NCI-H1048 (cell line): ENCODE measurements around the gene WDR88.
"Not testable (repeated sequence)": the region's sequence is repeated elsewhere in the genome, so short reads cannot be mapped to it uniquely, and the experiment has no call there.

Source experiments
- DNase-seq: peaks from one replicate; lab custom pipeline; 2025; lab: John Stamatoyannopoulos, UW

Gene WDR88

DNA sequence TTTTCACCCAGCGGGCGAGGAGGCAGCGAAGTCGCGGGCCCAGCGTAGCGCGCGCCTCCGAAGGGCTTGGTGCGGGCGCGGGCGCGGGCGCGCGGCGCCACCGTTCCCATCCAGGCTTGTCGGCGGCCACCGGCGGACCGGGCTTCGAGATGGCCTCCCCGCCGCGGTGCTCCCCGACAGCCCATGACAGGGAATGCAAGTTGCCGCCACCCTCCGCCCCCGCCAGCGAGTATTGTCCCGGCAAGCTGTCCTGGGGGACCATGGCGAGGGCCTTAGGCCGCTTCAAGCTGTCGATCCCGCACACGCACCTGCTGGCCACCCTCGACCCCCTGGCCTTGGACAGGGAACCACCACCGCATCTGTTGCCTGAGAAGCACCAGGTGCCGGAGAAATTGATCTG lies at the start of gene WDR88:
Gene WDR88, plus strand, starts transcription at position 94 of the 400 bp plus-strand sequence. Its CDS starts 56 bp downstream, at position 150.
- DNase-seq: no peak

DNA sequence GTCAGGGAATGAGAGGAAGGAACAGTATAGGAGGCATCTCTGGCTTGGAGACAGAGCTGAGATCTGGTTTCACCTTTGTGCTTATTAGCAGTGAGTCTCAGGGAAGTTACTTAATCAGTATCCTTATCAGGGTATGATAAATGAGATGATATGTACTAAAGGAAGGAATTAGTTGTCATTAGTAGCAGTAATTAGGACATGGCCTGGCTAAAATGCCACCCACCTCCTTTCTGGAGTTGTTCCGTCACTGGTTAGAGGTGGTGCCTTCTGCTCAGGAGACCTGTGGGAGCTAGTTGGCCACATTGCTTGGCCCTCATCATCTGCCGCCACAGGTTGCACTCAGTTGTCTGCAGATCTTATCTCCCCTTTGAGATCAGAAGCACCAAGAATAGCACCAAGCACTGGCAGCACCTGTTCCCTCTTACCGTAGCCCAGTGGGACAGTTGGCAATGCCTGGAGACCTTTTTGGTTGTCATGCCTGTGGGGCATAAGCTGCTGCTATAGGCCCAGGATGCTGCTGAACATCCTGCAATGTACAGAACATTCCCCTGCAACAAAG lies 46.3 kb upstream of the WDR88 start:
- DNase-seq: no peak

DNA sequence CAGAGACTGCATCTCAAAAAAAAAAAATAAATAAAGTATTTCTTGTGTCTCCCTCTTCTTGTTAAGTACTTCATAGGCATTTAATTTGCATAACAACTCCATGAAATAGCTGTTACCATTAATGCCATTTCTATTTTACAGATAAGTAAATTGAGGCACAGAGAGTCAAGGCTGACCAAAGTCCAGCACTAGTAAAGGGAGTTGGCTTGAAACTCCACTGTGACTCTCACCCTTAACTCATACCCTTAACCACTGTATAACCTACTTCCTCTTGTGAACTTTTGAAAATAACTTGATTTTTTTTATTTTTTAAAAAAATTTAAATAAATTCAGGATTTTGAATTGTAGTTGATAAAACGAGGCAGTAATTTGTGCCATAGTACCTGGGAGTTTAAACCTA lies 45.0 kb upstream of the WDR88 start:
- no peak for DNase-seq

GRCh38 chr19:33089010-33089409 lies 42.9 kb upstream of the WDR88 start:
- no peak for DNase-seq

GRCh38 chr19:33090179-33090578 lies 41.7 kb upstream of the WDR88 start:
- DNase-seq: no peak

- DNase-seq: no peak
These were observed 38.3 kb upstream of the WDR88 start for GRCh38 chr19:33093420-33094210.

DNA sequence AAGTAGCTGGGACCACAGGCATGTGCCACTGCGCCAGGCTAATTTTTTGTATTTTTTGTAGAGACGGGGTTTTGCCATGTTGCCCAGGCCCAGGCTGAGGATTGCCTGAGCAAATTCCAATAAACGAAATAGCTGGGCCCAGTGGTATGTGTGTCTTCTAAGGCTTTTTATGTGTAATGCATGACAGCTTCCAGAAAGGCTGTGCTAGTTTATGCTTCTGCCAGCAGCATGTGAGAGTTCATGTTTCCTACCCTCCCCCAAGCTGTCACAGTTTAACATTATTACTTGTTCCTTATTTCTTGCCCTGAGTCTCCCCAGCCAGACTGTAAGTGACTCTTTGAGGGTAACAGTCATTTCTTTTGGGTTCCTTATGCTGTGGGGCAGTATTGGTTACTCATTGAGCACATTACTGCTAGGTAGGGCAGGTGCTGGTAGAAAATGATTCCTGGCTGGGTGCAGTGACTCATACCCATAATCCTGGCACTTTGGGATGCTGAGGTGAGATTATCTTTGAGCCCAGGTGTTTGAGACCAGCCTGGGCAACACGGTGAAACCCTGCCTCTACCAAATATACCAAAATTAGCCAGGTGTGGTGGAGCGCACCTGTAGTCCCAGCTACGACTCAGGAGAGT lies 37.4 kb upstream of the WDR88 start:
- DNase-seq: no peak

DNA sequence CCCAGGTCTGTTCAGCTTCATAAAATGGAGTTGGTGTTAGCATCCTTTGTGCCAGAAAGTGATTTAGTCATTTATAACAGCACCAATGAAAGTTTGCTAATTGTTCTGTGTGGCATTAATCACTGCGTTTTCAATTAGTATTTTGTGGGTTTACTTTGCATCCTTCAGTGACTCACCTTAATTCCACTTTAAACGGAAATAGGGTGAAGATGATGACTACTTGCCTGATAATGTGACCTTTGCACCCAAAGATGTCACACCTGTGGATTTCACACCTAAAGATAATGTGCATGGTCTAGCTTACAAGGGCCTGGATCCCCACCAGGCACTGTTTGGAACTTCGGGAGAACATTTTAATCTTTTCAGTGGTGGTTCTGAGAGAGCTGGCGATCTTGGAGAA lies 35.9 kb upstream of the WDR88 start:
- no peak for DNase-seq

- no peak for DNase-seq
These were observed 33.8 kb upstream of the WDR88 start for GRCh38 chr19:33098055-33098534.

DNA sequence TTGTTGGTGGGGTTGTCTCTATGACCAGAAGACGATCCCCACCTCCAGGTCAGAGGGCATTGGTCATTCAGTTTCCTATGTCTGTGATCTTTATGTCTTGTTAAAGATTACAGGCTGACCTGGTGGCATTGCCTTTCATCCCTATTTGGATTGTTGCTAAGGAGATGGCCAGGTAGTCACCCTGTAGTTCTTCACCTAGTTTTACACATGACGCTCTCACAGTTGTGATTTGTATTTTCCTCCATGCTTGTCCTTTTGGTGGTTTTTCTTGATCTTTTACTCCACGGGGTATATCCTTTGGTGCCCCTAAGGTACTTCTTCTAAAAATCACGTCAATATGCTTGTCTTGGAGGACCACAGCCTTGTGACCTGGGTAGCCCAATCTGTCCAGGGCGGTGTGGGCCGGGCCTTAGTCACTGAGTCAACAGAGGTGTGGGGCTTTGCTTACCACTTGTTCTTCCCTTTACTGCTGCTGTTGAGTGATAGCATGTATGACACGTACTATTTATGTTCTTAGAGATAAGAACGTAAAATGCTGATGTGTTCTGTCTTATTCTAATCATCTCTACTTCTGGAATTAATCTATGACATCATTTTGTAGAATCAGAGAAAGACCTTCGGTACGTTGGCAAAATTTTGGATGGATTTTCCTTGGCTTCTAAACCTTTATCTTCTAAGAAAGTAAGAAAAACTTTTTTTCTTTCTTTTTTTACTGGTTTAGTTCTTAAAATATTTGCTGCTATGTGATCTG lies 30.8 kb upstream of the WDR88 start:
- DNase-seq: no peak

DNA sequence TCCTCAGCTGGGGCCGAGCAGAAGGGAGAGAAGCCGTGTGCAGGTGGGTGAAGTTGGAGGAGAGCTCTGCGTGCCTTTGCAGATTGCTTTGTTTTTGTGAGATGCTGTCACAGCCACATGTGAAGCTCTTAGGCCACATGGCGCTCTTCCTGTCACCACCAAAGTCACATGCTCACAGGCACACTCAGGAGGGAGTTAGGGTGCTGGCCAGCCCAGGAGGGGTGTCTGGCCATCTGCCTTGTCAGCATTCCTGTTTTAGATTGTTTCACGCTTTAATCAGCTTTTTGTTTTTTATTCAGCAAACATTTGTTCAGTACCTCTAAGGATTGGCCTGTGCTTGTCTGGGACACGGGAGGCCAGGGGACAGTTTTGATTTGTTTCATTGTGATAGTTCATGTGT lies 29.0 kb upstream of the WDR88 start:
- DNase-seq: no peak

DNA sequence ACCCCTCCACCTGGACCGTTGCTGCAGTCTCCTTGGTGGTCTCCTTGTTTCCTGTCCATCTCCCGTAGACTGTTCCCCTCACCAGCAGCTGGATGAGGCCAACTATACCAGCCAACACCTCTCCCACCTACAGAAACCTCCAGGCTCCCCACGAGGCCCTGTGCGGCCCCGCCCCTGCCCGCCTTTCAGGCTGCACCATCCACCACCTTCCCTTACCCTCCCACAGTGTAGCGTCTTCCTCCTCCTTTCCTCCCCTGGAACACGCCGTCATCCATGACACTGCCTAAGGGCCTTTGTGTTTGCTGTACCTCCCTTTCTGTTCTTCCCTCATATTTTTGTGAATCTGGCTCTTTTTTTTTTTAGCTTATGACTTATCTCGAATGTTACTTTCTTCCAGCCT lies 23.8 kb upstream of the WDR88 start:
- DNase-seq: no peak

DNA sequence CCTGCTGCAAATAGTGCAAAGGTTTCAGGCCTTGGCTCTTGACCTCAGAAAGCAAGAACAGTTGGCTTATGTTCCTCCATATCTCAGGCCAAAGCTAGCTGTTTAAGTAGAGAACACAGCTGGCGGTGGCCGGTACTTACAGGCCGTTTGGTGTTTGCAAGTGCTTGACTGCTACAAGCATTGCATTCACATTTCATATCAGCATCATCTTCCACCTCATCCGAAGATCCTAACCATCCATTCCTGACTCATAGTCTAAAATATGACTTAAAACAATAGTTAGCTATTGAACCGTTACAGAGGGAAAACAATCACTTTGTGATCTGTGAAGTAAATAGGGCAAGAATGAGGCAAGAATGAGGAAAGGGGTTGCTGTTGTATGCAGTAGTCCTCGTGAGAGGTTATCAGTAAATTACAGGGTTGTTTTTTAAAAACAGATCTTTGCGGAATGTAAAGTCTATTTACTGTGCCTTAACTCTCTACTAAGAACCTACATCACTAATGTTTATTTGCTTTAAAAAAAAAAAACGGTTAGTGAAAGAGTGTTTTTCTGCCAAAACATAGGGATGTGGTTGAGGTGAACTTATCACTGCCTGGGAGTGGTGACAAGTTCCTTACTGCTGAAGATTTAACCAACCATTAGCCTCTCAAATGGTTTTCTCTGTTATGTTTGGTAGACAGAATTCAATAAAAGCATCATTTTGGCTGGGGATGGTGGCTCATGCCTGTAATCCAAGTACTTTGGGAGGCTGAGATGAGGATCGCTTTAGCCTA lies 21.6 kb upstream of the WDR88 start:
- no peak for DNase-seq

DNA sequence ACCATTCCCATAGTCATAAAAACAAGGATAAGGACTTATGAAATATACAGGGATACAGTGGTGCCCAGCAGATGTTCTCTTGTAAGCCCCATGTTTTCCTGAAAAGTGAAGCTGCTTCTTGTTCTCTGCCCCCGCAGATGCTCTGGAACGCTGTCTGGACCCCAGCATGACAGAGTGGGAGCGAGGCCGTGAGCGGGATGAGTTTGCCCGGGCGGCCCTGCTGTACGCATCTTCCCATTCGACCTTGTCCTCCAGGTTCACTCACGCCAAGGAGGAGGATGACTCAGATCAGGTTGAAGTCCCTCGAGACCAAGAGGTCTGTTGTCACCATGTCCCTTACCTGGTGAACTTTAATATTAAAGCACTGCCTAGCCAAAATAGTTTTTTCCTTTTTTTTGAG lies 20.3 kb upstream of the WDR88 start:
- no peak for DNase-seq

- DNase-seq: no peak
These were observed 17.6 kb upstream of the WDR88 start for GRCh38 chr19:33114312-33114711.

- no peak for DNase-seq
These were observed 14.4 kb upstream of the WDR88 start for GRCh38 chr19:33117501-33117900.

- DNase-seq: no peak
These were observed 13.3 kb upstream of the WDR88 start for GRCh38 chr19:33118643-33119042.

GRCh38 chr19:33124207-33125098 lies 7.5 kb upstream of the WDR88 start:
- DNase-seq: no peak

DNA sequence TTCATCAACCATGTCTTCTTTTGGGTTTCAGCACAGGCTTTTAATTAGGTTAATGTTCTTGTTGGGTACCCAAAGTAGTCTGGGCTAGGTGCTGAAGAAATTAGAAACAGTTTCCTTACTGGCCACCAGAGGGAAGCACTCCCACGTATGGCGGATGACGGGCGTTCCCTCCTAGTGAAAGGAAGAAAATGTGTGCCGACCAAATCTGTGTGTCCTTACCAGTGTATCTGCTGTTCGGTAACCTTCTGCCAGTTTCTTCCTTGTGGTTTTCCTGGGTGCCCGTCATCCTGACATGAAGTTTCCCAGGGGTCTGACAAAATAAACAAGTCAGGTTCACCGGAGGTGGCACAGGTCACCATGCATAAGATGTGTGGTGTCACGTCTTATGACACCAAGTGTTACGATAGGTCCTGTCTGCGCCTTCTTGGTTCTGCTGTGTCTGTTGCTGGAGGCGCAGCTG lies 6.0 kb upstream of the WDR88 start:
- no peak for DNase-seq

DNA sequence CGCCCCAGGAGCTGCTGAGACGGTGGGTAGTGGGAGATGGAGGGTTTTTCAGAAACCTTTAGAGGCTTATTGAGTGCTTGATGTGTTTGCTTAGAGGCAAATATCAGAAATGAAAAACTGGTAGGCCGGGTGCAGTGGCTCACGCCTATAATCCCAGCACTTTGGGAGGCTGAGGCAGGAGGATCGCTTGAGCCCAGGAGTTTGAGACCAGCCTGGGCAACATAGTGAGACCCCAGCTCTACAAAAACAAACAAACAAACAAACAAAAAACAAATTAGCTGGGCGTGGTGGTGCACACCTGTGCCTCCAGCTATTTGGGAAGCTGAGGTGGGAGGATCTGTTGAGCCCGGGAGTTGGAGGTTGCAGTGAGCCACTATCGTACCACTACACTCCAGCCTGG lies 5.2 kb upstream of the WDR88 start:
- DNase-seq: not testable (repeated sequence)

- DNase-seq: no peak
These were observed 2.0 kb upstream of the WDR88 start for GRCh38 chr19:33129901-33130300.
